GM21423 (cell line): ENCODE results near the gene PURA.

Source experiments
- ATAC-seq: cut with Tn5 transposase; IDR thresholded peaks from one replicate; pipeline ENCODE4 v1.9.1; 2021; ENCODE audit warnings: mild to moderate bottlenecking, moderate library complexity; ENCODE audit not compliant: unreplicated experiment

The PURA gene

DNA sequence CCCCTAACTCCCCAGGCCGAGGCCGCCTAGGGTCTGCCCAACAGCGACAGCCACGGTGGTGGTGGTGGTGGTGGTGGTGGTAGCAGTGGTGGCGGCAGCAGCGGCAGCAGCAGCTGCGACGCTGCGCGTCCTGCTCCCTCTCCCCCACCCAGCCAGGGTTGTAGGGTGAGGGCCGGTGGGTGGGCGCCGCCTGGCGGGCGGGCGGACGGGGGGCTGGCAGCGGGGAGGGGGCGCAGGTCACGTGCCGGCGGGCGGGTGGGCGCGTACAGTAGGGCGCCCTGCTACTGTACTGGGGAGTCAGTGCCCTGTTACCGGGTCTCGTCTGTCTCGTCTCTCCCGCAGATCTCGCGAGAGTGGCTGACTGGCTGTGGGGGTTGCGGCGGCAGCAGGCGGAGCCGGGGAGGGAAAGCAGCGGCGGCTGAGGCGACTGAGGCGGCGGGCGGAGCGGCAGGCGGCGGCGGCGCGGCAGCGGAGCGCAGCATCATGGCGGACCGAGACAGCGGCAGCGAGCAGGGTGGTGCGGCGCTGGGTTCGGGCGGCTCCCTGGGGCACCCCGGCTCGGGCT is at the start of gene PURA:
Gene PURA (plus strand): TSS at position 411 of the 565 bp plus-strand sequence. CDS start 73 bp downstream, at position 484.
- peak; percentile 88 for ATAC-seq

DNA sequence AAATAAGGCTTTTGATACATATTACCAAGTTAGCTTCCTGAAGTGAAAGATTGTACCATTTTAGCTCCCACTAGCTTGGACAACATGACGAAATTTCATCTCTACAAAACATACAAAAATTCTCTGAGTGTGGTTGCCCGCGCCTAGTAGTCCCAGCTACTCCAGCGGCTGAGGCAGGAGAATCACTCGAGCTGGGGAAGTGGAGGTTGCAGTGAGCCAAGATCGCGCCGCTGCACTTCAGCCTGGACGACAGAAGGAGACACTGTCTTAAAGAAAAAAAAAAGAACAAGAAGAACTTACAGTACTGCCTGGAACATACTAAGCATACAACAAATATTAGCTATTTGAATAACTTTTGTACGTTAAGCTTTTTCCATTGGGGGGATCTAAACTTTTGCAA is 41.1 kb upstream of the PURA start:
- no peak for ATAC-seq

DNA sequence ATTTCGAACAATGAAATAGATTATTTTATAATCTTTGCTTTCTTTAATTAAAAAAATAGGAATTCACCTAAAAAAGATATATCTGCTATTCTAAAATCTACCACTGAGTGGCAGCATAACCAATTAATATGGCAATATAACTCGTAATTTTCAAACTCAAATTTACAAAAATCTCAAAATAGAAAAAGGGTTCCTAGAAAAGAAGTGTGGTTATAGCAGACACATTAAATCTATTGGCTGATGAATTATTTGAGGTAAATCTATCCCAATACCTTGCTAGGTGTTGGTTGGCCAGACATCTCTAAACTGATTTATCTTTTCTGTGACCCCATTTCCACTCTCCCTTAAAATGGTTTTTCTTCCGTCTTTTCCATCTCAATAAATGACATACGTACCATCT is 40.6 kb upstream of the PURA start:
- no peak for ATAC-seq

DNA sequence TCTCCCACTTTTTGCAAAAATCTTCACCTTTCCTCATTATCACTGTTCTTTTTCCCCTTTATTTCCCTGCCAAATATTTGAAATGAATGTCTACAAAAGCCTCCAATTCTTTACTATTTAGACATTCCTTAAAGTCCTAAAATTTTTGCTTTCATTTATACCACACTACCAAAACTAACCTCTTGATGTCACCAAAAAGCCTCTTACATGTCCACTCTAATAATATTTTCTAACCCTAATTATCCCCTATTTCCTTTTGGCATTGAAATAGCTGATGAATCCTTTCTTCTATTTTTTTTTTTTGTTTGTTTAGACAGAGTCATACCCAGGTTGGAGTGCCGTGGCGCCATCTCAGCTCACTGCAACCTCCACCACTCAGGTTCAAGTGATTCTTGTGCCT is 38.5 kb upstream of the PURA start:
- no peak for ATAC-seq

DNA sequence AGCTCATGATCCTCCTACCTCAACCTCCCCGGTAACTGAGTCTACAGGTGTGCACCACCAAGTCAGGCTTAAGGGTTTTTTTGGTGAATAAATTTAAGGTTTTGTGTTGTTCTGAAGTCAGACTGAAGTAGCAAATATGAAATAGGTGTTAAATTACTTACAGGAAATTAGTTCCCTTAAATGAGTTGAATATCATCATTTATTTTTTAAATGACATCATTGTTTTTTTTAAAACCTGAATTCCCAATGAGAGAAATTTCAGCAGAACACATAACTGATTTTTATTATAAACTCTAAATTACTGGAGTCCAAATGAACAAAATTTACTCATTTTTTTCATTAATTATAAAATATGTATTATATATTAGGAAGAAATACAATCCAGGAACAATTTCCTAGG is 37.8 kb upstream of the PURA start:
- ATAC-seq, result no peak

DNA sequence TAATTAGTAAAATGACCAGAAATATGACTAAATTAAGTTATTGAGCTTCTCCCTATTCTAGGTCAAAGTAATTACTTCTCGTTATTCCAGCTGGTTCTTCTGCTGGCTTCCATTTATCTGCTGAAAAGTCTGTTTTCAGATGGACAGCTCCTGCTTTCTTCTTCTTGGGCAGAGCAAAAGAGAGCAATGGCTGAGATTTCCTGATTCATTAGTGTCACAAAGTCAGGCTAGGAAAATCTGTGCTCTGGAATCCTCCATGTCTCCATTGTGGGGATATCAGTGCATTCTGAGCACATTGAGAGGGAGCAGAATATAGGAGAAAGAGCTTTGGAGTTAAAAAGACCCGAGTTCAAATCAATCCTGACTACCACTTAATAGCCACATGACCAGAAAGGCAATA is 37.1 kb upstream of the PURA start:
- ATAC-seq, result no peak

DNA sequence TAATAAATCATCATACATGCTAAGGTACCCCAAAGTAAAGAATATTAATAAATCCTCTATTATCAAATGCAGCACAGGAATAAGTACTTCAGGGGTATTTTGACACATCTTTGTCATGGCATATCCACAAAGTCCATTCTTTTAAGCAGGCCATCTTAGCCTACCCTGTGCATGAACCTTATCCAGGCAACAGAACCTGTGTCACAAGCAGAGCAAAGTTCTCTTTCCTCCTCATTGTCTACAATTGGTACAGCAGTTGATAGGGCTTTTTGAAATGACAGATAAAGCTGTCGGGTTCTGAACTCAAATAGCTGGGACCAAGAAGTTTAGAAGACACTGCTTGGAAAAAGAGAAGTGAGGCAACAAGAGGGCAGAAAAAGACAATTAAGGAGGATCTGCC is 30.8 kb upstream of the PURA start:
- no peak for ATAC-seq

DNA sequence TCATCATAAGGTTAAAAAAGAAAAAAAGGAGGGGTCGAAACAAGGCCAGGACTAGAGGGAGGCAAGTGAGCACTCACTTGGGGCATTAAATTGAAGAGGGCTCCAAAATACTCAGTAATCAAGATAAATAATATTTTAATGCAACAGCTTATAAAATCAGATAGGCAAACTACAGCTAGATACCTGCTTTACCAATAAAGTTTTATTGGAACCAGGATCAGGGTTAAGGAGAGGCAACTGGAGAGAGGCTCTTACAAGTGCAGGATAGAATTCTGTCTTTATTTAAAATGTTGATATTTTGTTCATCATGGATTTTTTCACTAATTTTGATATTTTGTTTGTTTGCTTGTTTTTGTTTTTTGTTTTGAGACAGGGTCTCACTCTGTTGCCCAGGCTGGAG is 30.3 kb upstream of the PURA start:
- ATAC-seq, result no peak

DNA sequence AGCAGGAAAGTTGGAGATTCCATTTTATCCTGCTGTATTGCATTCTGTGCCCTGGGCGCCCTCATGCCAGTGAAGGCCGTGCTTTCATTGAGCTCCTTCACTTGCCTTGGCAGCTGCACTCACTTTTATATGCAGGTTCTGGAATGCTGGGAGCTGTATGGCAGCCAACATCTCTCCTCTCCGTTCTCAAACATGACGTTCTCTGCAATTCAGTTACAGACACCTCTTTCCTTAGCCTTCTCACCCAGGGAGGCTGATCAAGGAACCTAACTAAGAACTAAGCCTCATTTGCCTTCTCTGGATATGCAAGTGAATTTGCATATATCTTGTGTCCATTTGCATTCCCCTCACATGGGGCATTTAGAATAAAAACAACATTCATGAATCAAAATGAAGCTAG is 29.4 kb upstream of the PURA start:
- ATAC-seq, result no peak

DNA sequence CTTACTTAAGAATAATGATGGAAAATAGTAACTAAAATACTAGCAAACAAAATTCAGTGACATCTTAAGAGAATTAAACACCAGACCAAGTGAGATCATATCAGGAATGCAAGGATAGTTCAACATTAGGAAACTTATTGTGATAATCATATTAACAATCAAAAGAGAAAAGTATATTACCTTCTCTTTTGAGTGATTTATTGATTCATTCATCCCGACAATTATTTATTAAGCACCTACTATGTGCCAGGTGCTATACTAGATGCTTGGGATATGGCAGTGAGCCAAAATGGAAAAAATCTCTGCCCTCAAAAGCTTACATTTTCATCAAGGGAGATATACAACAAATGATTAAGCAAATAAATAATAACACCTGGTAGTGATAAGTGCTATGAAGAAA is 23.7 kb upstream of the PURA start:
- no peak for ATAC-seq

DNA sequence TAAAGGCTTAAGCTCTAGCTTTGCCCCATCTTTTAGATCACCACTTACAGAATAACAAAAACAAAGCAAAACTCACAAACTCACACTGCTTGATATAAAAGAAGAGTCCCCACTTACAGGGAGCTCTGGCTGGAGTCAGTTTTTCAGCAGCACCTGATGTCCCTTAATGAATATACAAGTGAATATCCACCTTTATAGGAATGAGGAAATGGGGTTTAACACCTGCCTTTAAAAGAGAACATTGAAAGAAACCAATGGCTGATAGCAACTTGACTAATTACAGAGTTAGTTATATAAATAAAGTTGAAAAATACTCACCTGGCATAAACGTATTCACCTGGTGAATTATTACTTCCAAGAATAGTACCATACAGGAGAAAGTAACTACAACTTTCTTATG is 20.7 kb upstream of the PURA start:
- no peak for ATAC-seq

DNA sequence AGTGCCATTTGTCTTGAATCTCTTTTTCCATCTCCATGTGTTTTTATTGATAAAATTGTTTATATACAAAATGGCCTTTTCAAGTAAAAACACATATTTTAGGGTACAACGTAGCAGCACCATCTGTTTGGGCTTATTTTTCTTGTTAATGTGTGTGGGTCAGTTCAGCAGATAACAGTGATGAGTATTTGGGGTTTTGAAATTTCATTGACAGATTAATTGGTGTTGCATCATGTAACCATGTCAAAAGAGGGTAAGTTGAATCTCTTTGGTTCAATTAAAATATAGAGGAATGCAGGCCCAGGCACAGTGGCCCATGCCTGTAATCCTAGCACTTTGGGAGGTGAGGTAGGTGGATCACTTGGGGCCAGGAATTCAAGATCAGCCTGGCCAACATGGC is 20.0 kb upstream of the PURA start:
- no peak for ATAC-seq

DNA sequence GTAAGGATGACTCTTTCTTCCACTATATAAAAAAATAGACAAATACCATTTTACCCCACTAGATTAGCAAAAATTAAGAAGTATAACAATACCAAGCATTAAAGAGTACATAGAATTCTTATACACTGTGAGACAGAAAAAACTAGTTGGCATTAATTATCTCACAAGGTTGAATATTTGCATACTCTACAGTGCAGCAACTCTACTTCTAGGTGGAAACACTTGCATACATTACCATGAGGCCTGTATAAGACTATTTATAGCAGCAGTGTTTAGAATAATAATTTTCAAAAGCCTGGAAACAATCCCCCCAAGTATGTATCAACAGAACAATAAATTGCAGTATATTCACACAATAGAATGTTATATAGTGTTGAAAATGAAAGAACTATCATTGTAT is 19.0 kb upstream of the PURA start:
- no peak for ATAC-seq

DNA sequence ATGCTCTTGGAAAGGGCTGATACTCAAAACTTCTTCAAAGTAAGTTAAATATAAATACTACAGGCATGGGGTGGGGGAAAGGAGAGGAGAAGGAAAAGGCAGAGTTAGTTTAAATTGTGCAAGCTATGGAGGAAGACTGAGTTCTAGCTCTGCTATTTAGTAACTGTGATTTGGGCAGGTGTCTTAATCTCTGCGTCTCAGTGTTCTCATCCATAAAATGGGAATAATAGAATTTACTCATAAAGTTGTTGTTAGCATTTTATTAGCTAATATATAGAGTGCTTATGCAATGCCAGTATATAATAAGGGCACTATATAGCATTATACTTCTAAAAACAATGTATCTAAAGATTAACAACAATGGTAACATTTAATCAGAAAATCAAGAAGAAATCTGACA is 12.7 kb upstream of the PURA start:
- ATAC-seq, result no peak

DNA sequence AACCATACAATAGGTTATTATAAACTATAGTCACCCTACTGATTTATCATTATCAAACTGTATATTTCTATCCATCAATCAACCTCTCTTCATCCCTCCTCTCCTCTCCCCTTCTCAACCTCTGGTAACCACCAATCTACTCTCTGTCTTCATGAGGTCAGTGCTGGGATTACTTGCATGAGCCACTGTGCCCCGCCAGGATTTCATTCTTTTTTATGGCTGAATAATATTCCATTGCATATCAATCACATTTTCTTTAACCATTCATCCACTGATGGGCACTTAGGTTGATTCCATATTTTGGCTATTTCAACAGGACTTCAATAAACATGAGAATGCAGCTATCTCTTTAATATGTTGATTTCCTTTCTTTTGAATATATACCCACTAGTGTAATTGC is 10.8 kb upstream of the PURA start:
- no peak for ATAC-seq

DNA sequence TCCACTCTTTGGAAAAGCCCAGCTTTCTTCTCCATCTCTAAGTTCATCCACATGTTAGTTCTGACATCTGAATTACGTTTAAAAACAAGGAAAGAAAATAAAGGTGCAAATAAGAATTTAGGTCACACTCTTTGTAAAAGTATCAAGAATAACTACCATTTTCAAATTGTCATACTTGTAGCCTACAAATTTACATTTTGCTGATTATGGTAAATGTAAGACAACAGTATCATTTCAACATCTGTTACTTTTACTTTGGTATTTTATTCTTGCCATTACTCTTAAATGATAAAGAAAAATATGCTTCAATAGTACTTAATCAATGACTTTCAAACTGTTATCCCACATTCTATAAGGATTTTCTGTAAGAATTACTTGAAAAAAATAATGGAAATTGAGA is 9.8 kb upstream of the PURA start:
- ATAC-seq, result no peak

DNA sequence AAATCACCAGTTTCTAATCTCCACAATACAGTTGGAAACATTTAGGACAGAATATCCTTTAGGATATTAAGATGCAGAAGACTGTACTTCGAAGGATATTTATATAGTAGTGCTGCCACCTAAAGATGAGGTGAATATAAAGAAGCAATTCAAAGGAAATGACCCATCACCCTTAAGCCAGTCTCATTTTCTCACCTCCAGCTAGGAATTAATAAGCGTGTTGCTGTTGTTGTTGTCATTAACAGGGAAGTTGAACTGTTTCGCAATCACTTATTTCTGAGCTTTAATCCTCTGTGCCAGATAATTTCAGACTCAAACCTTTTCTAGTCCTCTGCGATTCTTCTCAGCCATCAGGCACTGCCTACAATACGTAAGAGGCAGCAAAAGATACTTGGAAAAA is 7.8 kb upstream of the PURA start:
- ATAC-seq, result no peak

DNA sequence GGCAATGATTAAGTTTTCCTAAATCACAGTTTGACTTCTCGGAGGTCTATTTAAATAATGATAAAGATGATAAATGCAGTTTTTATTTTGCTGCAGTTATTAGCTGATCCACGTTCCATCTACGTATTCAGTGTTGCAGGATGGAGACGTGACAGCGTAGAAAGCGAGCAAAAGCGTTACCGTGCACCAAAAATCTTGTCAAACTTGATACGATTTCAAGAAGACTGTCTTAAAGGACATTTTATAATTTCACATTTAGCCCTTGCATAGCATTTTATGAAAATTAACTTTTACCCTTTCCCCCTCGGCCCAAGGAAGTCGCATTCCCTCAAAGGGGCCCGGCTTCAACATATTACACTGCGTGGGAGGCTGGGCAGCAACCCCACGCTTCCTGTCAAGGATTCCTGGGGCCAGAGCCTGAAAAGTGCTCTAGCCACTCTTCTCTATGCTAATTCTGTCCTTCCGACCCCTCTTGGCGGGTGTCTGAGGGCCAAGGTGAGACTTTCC is 7.1 kb upstream of the PURA start:
- no peak for ATAC-seq

DNA sequence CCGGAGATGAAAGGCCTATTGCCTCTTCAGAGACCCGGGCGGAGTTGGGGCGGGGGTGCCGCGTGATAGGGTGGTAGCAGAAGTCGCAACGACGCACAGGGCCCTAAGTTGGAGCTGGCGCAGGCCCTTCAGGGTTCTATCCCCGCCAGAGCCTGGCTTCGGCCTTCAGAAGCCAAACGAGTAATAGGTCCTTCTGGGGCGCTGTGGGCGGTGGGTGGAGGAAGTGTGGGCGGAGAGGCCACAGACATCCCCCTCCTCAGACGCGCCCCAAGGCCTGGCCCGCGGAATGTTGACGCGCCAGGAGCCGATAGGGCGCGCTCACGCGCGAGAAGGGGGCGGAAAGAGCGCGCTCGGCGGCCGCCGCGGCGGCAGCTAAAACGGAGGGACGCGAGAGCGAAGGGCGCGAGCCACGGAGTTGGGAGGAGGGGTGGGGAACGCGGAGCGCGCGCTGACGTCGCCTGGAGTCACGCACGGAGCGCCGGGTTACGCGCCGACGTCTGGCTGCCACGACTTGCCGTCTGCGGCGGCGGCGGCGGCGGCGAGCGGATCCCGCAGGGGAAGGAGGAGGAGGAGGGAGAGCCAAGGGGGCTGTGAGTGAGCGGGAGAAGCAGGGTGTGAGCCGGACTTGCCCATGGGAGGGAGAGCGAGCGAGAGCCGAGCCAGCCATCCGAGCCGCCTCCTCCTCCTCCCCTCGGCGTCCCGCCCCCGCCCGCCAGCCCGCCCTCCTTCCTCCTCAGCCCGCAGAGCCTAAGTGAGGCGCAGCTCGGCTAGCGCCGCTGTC is 6.4 kb upstream of the PURA start:
- peak; percentile 88 for ATAC-seq

DNA sequence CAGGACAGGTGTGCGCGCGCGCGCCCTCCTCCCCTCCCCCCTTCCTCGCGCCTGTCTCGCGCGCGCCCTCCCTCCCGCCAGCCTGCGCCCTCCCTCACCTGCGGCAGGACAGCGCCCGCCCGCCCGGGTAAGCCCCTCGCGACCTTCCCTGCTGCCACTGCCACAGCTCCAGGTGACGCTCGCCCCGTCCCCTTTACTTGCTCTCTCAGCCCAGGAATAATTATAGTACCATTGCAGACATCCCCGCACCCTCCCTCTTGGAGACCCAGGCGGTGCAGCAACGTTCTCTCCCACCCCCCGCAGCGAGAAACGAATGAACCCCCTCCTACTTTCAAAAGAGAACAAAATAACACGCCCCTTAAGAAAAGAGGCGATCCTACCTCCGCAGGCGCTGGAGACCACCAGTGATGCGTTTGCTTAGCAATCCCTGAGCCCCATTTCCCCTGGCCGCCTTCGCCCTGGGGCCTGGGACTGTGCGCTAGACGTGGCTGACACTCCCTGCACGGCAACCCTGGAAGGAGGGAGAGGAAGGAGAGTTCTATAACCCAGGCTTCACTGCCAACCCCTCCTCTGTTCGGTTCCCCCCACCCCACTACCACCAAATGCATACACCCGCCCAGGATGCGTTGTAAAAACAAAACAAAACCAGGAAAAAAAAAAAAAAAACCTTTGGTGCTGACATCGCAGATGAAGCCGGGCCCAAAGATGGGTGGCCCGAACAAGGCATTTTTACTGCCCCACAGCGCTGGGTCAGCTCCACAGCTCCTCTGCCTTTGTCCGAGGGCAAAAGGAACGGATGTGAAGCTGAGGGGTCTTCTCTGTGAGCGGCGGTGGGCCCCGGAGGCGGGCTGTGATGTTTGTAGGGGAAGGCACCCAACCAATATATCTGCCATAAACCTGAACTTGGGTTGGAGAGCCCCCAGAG is 5.6 kb upstream of the PURA start:
- ATAC-seq, result no peak

DNA sequence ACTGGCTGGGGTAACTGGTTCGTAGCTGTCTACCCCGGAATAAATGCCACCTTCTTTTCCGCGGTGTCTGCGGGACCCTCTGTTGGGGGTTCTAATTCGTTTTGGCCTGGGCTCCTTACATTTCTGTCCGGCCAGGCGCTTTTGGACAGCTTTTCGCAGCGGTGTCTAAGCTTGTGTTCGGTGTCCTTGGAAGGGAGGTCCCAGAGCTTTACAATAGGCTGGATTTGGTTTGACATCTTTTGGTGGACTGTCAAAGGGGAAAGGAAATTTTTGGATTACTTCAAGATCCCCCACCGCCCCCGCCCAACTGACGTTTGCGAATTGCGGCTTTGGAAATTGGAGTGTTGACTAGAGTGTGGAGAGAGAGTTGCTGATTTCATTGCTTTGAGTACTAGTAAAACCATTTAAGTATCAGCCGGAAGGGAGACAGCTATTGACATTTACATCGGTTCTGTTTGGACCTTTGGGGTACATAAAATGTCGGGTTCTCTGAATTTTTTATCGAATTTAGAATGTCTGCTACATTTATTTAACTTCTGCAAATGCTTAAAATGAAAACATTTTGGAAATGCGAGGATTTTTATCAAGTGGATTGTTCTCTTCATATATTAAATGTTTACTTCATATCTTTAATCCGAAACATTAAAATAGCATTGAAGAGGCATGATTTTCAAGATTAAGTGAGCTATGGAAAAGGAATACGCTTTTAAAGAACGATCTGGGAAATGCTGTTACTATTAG is 4.7 kb upstream of the PURA start:
- no peak for ATAC-seq
